ENCODE measurements around the gene DGKB.
"Not testable (repeated sequence)": the region's sequence is repeated elsewhere in the genome, so short reads cannot be mapped to it uniquely, and the experiment has no call there.

Gene DGKB

GRCh38 chr7:14288701-14289100, 613.9 kb downstream of the DGKB start:
- DNase-seq (ENCODE audit: low spot score), result no peak

- no peak for DNase-seq (ENCODE audit: low spot score)
These were observed 615.2 kb downstream of the DGKB start for GRCh38 chr7:14287398-14287797.

- no peak for DNase-seq (ENCODE audit: low spot score)
These were observed 616.5 kb downstream of the DGKB start for GRCh38 chr7:14286036-14286435.

GRCh38 chr7:14279065-14279871, 623.3 kb downstream of the DGKB start:
- not testable (repeated sequence) for DNase-seq (ENCODE audit: low spot score)

- DNase-seq (ENCODE audit: low spot score), result no peak
These were observed 627.2 kb downstream of the DGKB start for GRCh38 chr7:14275356-14275755.

- DNase-seq (ENCODE audit: low spot score), result no peak
These were observed 631.1 kb downstream of the DGKB start for GRCh38 chr7:14271441-14271840.

GRCh38 chr7:14270099-14270498, 632.5 kb downstream of the DGKB start:
- peak; percentile 9 for DNase-seq (ENCODE audit: low spot score)

- DNase-seq (ENCODE audit: low spot score), result no peak
These were observed 642.5 kb downstream of the DGKB start for GRCh38 chr7:14260011-14260410.

- no peak for DNase-seq (ENCODE audit: low spot score)
These were observed 643.7 kb downstream of the DGKB start for GRCh38 chr7:14258861-14259260.

GRCh38 chr7:14258441-14258840, 644.1 kb downstream of the DGKB start:
- no peak for DNase-seq (ENCODE audit: low spot score)

GRCh38 chr7:14252458-14252857, 650.1 kb downstream of the DGKB start:
- no peak for DNase-seq (ENCODE audit: low spot score)

- DNase-seq (ENCODE audit: low spot score), result no peak
These were observed 660.4 kb downstream of the DGKB start for GRCh38 chr7:14242175-14242574.

- DNase-seq (ENCODE audit: low spot score), result no peak
These were observed 665.7 kb downstream of the DGKB start for GRCh38 chr7:14236834-14237233.

- DNase-seq (ENCODE audit: low spot score), result no peak
These were observed 667.5 kb downstream of the DGKB start for GRCh38 chr7:14235056-14235455.

- DNase-seq (ENCODE audit: low spot score), result no peak
These were observed 668.6 kb downstream of the DGKB start for GRCh38 chr7:14233868-14234369.

- DNase-seq (ENCODE audit: low spot score), result no peak
These were observed 669.3 kb downstream of the DGKB start for GRCh38 chr7:14233076-14233867.

- no peak for DNase-seq (ENCODE audit: low spot score)
These were observed 673.5 kb downstream of the DGKB start for GRCh38 chr7:14229047-14229446.

GRCh38 chr7:14228341-14228740, 674.2 kb downstream of the DGKB start:
- no peak for DNase-seq (ENCODE audit: low spot score)

- no peak for DNase-seq (ENCODE audit: low spot score)
These were observed 676.4 kb downstream of the DGKB start for GRCh38 chr7:14226126-14226525.

GRCh38 chr7:14219125-14219524, 683.4 kb downstream of the DGKB start:
- DNase-seq (ENCODE audit: low spot score), result no peak

GRCh38 chr7:14218338-14218737, 684.2 kb downstream of the DGKB start:
- DNase-seq (ENCODE audit: low spot score), result no peak

- DNase-seq (ENCODE audit: low spot score), result no peak
These were observed 692.6 kb downstream of the DGKB start for GRCh38 chr7:14209896-14210484.

- no peak for DNase-seq (ENCODE audit: low spot score)
These were observed 694.8 kb downstream of the DGKB start for GRCh38 chr7:14207711-14208110.

Data from putamen (tissue), 1 donor.